SK-N-MC (cell line): Measurements from ENCODE around the gene SSTR3.

ENCODE experiments used
- EZH2 ChIP-seq: fragments of 200-600 bp; sonication (generic); IDR thresholded peaks from one replicate; pipeline ENCODE4 v1.6.1; 2017; ENCODE audit warnings: antibody characterized with exemption
- POLR2AphosphoS5 ChIP-seq: IDR thresholded peaks from 2 replicates; pipeline ENCODE4 v1.6.1; 2012; ENCODE audit warnings: mild to moderate bottlenecking, low read depth, low read length, borderline replicate concordance

GRCh38 chr22:37160027-37160426, 52.2 kb downstream of the SSTR3 start:
- TF ChIP-seq POLR2AphosphoS5 (no peak), EZH2 (no peak)
